Measurements from ENCODE around the gene PWWP2B. TPM values are rescaled to one million over a fixed set of nuclear protein-coding genes. Genes with fewer than 3 reads are reported as not detected.

PWWP2B gene
- total RNA-seq, 1 donor from 2014 or later = 7.6 TPM

DNA sequence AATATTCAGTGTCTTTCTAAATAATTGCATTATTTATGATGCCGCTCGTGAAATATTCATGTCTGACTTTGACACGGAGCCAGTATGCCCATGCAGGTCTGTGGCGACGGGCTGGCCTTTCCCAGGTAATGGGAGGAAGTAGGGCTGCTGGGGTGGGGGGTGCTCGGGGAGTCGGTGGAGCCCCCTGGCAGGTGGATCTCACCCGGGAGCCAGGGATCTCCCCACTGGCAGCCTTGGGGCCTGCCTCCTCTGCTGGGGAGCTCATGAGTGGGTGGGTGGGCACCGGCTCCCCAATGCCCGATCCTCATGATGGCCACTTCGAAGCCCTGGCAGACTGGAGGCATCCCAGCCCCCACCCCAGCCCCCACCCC lies 52.8 kb downstream of the PWWP2B start:
- no peak overlapping the region for H3K27ac Mint-ChIP-seq (ENCODE audit: unreplicated experiment)
- H3K36me3 Mint-ChIP-seq (ENCODE audit: low read depth, unreplicated experiment) = no peaks in the 10 kb centered on the region
- no peak overlapping the region for H3K4me3 Mint-ChIP-seq (ENCODE audit: unreplicated experiment)
- H3K27me3 Mint-ChIP-seq (ENCODE audit: unreplicated experiment) = peaks cover 9% of the 10 kb centered on the region
- TF ChIP-seq, protein P1, sequence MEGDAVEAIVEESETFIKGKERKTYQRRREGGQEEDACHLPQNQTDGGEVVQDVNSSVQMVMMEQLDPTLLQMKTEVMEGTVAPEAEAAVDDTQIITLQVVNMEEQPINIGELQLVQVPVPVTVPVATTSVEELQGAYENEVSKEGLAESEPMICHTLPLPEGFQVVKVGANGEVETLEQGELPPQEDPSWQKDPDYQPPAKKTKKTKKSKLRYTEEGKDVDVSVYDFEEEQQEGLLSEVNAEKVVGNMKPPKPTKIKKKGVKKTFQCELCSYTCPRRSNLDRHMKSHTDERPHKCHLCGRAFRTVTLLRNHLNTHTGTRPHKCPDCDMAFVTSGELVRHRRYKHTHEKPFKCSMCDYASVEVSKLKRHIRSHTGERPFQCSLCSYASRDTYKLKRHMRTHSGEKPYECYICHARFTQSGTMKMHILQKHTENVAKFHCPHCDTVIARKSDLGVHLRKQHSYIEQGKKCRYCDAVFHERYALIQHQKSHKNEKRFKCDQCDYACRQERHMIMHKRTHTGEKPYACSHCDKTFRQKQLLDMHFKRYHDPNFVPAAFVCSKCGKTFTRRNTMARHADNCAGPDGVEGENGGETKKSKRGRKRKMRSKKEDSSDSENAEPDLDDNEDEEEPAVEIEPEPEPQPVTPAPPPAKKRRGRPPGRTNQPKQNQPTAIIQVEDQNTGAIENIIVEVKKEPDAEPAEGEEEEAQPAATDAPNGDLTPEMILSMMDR (IDR thresholded peaks at IDR 0.05; ENCODE audit: unreplicated experiment) = no peak
- H3K9me3 Mint-ChIP-seq (ENCODE audit: unreplicated experiment) = no peaks in the 10 kb centered on the region
- peaks cover 2% of the 10 kb centered on the region for H3K4me1 Mint-ChIP-seq (ENCODE audit: unreplicated experiment)
- no peak for DNase-seq (ENCODE audit: low spot score)

DNA sequence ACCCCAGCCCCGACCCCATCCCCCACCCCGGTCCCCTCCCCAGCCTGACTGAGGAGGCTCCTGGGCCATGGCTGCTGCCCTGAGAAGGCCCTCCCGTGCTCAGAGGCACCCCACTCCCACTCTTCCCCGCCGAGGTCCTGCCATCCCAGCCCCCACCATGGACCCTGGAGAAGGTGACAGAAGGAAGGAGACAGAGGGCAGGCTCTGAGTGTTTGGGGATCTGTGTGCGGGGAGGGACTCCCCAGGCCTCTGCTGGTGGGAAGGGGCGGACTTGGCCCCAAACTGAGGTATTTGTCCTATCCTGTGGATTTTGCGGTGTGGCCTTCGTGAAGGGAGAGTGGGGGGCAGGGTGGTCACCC lies 53.4 kb downstream of the PWWP2B start:
- Mint-ChIP-seq H3K4me1 (ENCODE audit: unreplicated experiment) (peaks cover 2% of the 10 kb centered on the region), H3K9me3 (ENCODE audit: unreplicated experiment) (no peaks in the 10 kb centered on the region), H3K36me3 (ENCODE audit: low read depth, unreplicated experiment) (no peaks in the 10 kb centered on the region), H3K27me3 (ENCODE audit: unreplicated experiment) (peaks cover 11% of the 10 kb centered on the region), H3K27ac (ENCODE audit: unreplicated experiment) (no peak overlapping the region), H3K4me3 (ENCODE audit: unreplicated experiment) (no peak overlapping the region)
- TF ChIP-seq, protein P1 (IDR thresholded peaks at IDR 0.05; ENCODE audit: unreplicated experiment) = no peak
- no peak for DNase-seq (ENCODE audit: low spot score)

DNA sequence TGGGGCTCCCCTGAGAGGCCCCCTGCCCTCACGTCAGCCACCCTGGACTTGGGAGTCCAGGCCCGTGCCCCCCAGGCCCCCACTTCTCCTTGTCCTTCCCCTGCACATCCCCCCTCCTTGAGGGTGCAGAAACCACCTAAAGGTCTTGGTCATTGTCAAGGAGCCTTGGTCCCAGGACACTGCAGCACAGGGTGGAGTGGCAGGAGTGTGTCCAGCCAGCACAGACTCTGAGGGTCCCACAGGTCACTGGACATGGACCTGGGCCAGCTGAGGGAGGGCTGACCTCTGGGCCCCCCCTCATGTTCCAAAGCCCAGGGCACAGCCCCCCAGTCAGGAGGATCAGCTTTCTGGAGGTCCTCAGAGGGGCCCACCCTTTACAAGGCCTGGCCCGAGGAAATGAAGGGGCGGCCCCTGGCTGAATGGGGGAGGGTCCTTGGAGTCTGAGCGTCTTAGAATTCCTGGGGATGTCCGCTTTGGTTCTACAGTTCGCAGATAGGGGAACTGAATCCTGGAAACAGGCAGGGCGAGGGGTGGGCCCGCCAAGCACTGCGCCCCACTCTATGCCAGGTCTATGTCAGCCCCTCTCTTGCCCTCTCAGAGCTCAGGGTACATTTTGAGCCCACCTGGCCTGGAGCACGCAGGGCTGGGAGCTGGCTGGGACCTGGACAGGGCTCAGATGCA lies 54.0 kb downstream of the PWWP2B start:
- Mint-ChIP-seq H3K27me3 (ENCODE audit: unreplicated experiment) (peaks cover 11% of the 10 kb centered on the region), H3K27ac (ENCODE audit: unreplicated experiment) (no peak overlapping the region), H3K9me3 (ENCODE audit: unreplicated experiment) (no peaks in the 10 kb centered on the region), H3K4me3 (ENCODE audit: unreplicated experiment) (no peak overlapping the region), H3K36me3 (ENCODE audit: low read depth, unreplicated experiment) (no peaks in the 10 kb centered on the region), H3K4me1 (ENCODE audit: unreplicated experiment) (peaks cover 2% of the 10 kb centered on the region)
- no peak for DNase-seq (ENCODE audit: low spot score)
- TF ChIP-seq, protein P1 (IDR thresholded peaks at IDR 0.05; ENCODE audit: unreplicated experiment) = no peak

DNA sequence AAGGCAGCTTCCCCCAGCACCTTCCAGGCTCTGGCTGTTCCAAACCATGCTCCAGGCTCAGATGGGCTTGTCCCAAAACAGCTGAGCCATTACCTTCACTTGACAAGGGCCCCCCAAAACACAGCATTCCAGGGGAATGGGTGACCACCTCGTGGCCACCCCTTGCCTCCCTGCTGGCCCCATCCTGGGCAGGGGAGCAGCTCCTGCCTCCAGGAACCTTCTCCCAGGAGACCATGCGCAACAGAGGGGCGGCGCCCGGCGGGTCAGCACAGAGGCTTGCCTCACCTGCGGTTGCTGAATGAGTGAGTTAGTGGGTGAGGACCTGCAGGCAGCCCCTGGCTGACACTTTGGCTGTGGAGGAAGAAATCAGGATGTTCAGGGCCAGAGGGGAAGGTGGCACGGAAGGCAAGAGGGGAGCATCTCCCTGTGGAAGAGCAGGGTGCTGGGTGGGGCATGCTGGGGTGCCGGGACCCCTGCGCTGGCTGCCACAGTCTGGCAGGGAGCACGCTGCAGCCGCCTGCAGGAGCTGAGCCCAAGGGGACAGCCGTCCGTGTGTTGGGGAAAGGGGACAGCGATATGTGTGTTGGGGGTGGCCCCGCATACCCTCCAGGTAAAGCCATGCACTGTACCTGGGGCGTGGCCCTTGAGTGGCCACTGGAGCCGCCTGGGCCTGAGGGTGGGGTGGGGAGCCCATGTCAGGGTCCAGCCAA lies 54.7 kb downstream of the PWWP2B start:
- Mint-ChIP-seq H3K4me3 (ENCODE audit: unreplicated experiment) (no peak overlapping the region), H3K9me3 (ENCODE audit: unreplicated experiment) (no peaks in the 10 kb centered on the region), H3K27me3 (ENCODE audit: unreplicated experiment) (peaks cover 14% of the 10 kb centered on the region), H3K27ac (ENCODE audit: unreplicated experiment) (no peak overlapping the region), H3K4me1 (ENCODE audit: unreplicated experiment) (peaks cover 2% of the 10 kb centered on the region), H3K36me3 (ENCODE audit: low read depth, unreplicated experiment) (no peaks in the 10 kb centered on the region)
- no peak for DNase-seq (ENCODE audit: low spot score)
- TF ChIP-seq, protein P1 (IDR thresholded peaks at IDR 0.05; ENCODE audit: unreplicated experiment) = no peak

DNA sequence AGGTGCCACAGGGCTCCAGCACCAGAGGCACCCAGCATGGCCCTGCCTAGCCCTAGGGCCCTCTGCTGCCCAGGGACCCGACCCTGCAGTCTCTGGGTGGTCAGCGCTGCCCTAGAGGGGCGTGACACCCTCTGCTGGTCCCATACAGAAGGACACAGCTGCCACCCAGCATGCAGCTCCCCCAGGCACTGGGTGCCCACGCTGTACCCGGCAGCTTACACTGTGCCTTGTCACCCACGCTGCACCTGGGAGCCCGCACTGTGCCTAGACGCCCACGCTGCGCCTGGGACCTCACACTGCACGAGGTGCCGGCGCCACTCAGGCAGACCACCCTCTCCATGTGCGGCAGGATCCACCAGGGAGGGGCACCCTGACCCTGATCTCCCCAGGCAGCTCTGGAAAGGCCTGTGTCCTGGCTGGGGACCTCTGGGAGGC lies 55.2 kb downstream of the PWWP2B start:
- peaks cover 15% of the 10 kb centered on the region for H3K27me3 Mint-ChIP-seq (ENCODE audit: unreplicated experiment)
- no peaks in the 10 kb centered on the region for H3K36me3 Mint-ChIP-seq (ENCODE audit: low read depth, unreplicated experiment)
- no peak for DNase-seq (ENCODE audit: low spot score)
- no peak overlapping the region for H3K27ac Mint-ChIP-seq (ENCODE audit: unreplicated experiment)
- TF ChIP-seq, protein P1 (IDR thresholded peaks at IDR 0.05; ENCODE audit: unreplicated experiment) = no peak
- peaks cover 2% of the 10 kb centered on the region for H3K4me1 Mint-ChIP-seq (ENCODE audit: unreplicated experiment)
- H3K4me3 Mint-ChIP-seq (ENCODE audit: unreplicated experiment) = no peak overlapping the region
- no peaks in the 10 kb centered on the region for H3K9me3 Mint-ChIP-seq (ENCODE audit: unreplicated experiment)
